GM23248 (cell line): ENCODE measurements around the gene C3orf70.

ENCODE experiments used
- EZH2 ChIP-seq: fragments of 200-600 bp; sonication (generic); IDR thresholded peaks from 2 replicates; pipeline ENCODE4 v1.6.1; 2018; ENCODE audit warnings: antibody characterized with exemption, mild to moderate bottlenecking; ENCODE audit not compliant: insufficient read depth, poor library complexity, severe bottlenecking
- EZH2phosphoT487 ChIP-seq: fragments of 200-600 bp; sonication (generic); IDR thresholded peaks from 2 replicates; pipeline ENCODE4 v1.6.1; 2018; ENCODE audit warnings: antibody characterized with exemption, moderate library complexity, mild to moderate bottlenecking, low read depth; ENCODE audit not compliant: insufficient read depth

- no peak for TF ChIP-seq EZH2phosphoT487
- no peak for TF ChIP-seq EZH2
These were observed 62.0 kb downstream of the C3orf70 start for GRCh38 chr3:185090811-185091210.
